ENCODE data around the gene PCDHGA3.

DNA sequence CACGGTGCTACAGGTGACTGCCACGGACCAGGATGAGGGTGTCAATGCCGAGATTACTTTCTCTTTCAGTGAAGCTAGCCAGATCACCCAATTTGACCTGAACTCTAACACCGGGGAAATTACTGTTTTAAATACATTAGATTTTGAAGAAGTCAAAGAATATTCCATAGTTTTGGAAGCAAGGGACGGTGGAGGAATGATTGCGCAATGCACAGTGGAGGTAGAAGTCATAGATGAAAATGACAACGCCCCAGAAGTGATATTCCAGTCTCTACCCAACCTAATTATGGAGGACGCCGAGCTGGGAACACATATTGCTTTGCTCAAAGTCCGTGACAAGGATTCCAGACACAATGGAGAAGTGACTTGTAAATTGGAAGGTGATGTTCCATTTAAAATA, 45.0 kb downstream of the PCDHGA3 start:
- TF ChIP-seq TCF7L2 (IDR thresholded peaks at IDR 0.05; ENCODE audit: low read depth, low read length) = no peak
- no peak for TF ChIP-seq POLR2AphosphoS5 (IDR thresholded peaks at IDR 0.05; ENCODE audit: low read depth, low read length)
- TF ChIP-seq, protein P1, sequence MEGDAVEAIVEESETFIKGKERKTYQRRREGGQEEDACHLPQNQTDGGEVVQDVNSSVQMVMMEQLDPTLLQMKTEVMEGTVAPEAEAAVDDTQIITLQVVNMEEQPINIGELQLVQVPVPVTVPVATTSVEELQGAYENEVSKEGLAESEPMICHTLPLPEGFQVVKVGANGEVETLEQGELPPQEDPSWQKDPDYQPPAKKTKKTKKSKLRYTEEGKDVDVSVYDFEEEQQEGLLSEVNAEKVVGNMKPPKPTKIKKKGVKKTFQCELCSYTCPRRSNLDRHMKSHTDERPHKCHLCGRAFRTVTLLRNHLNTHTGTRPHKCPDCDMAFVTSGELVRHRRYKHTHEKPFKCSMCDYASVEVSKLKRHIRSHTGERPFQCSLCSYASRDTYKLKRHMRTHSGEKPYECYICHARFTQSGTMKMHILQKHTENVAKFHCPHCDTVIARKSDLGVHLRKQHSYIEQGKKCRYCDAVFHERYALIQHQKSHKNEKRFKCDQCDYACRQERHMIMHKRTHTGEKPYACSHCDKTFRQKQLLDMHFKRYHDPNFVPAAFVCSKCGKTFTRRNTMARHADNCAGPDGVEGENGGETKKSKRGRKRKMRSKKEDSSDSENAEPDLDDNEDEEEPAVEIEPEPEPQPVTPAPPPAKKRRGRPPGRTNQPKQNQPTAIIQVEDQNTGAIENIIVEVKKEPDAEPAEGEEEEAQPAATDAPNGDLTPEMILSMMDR (IDR thresholded peaks at IDR 0.05) = no peak
- TF ChIP-seq, protein P2, sequence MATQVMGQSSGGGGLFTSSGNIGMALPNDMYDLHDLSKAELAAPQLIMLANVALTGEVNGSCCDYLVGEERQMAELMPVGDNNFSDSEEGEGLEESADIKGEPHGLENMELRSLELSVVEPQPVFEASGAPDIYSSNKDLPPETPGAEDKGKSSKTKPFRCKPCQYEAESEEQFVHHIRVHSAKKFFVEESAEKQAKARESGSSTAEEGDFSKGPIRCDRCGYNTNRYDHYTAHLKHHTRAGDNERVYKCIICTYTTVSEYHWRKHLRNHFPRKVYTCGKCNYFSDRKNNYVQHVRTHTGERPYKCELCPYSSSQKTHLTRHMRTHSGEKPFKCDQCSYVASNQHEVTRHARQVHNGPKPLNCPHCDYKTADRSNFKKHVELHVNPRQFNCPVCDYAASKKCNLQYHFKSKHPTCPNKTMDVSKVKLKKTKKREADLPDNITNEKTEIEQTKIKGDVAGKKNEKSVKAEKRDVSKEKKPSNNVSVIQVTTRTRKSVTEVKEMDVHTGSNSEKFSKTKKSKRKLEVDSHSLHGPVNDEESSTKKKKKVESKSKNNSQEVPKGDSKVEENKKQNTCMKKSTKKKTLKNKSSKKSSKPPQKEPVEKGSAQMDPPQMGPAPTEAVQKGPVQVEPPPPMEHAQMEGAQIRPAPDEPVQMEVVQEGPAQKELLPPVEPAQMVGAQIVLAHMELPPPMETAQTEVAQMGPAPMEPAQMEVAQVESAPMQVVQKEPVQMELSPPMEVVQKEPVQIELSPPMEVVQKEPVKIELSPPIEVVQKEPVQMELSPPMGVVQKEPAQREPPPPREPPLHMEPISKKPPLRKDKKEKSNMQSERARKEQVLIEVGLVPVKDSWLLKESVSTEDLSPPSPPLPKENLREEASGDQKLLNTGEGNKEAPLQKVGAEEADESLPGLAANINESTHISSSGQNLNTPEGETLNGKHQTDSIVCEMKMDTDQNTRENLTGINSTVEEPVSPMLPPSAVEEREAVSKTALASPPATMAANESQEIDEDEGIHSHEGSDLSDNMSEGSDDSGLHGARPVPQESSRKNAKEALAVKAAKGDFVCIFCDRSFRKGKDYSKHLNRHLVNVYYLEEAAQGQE (IDR thresholded peaks at IDR 0.05; ENCODE audit: insufficient read depth in 1 of 2, low read depth in 2 of 2, low read length in 1 of 2) = no peak
- no peak for TF ChIP-seq SIN3A (IDR thresholded peaks at IDR 0.05; ENCODE audit: borderline replicate concordance, insufficient read depth, low read depth, low read length)
